ENCODE data around the gene NACC2.

The NACC2 gene

DNA sequence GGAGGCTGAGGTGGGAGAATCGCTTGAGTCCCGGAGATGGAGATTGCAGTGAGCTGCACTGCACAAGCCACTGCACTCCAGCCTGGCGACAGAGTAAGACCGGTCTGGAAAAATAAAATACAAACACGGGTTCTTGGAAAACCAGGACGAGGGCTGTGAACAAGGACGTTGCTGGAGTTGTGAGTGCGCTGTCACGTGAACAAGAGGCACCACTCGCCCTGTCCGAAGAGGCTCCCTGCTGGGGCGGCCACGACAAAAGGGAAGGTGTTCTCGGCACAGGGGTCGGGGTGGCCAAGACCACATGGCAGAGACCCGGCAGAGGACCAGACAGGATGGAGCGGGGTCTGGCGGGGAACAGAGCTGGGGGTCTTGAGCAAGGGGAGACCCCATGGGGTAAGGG, 103.3 kb downstream of the NACC2 start:
- DNase-seq: no peak
- in situ Hi-C loops (cut with MboI; ENCODE audit: low pct_unique_long_range_greater_than_20kb, low sequenced_read_pairs): no loop called here

DNA sequence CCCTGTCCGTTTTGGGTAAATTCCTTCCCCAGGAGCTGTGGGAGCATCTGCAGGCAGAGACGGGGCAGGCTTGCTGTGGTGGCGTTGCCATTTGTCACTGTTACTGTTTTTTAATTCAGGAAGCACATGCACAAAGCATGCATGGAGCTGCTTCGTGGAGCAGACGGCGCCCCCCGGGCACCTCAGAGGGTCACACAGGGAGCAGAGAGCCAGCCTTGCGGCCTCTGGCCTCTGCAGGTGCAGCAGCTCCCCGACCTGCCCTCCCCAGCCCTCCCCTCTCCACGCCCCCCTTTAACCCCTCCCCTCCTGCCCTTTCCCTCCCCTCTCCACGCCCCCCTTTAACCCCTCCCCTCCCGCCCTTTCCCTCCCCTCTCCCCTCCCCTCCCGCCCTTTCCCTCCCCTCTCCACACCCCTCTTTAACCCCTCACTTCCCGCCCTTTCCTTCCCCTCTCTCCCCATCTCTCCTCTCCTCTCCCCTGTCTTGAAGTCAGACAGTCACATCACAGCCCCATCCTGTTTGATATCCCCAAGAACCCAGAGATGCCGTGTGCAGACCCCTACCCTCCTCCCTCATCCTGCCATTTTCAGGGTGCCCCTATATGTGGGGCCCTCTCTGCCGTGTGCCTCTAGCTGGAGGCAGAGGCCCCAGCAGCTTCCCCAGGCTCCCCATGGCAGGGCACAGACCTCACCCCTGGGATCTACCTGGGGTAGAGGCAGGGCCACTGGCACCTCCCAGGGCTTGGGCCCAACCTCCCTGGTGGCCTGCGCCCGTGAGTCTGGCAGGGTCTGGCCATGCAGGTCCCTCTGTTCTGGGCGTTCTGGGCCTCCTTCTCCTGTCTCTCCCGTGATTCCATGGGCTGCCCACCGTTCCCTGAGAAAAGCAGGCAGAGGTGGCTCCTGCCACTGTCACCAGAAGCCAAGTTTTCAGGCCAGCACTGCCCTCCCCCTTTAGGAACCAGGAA, 104.3 kb downstream of the NACC2 start:
- in situ Hi-C loops (cut with MboI; ENCODE audit: low pct_unique_long_range_greater_than_20kb, low sequenced_read_pairs): no loop called here
- DNase-seq: peak; percentile 14

DNA sequence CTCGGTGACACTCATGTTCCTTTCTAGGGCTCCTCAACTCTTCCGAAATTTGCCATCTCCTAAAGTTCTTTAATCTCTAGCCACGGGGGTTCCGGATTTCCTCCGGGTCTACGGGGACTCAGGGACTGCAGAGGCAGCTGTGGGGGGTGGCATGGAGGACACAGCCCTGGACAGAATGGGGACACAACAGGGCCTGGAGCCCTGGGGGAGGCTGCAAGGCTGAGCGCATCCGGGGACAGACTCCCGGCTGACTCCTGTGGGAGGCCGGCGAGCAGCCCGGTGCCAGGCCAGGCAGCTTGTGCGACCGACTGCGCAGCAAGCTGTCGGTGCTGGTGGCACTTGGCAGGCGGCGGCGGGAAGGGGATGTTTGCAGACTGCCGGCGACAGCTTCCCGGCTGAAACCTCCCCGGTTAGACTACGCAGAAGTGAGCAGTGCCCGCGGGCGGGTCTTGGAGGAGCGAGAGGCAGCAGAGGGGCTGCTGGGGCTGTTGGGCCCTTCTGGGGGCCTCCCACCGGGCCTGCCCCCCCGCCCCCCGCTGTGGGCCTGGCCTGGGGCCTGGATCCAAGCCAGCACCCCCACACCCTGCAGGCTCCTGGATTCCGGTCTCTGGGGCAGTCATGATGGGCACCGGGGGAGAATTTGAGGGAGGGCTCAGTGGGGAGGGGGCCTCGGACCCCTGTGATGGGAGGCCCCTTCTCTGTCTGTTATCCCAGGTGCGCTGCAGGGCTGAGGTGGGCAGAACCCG, 105.2 kb downstream of the NACC2 start:
- in situ Hi-C loops (cut with MboI; ENCODE audit: low pct_unique_long_range_greater_than_20kb, low sequenced_read_pairs): no loop called here
- DNase-seq: no peak

DNA sequence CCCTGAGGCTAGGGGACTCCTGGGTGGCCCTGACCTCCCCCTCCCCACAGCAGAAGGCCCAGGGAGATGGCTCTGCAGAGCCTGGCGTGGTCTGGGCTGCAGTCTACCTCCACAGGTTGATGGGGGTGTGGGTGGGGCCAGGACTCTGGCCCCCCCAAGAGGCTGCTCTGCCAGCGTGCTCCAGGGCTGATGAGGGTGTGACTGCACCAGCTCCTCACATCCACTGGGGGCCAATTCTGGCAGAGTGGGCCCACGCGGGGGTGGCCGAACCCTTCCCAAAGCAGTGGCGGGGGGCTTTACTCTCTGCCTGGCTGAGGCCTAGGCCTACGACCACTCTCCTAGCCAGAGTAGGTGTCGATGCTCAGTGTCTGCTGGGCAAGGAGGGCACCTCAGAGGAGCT, 105.9 kb downstream of the NACC2 start:
- no peak for DNase-seq
- in situ Hi-C loops (cut with MboI; ENCODE audit: low pct_unique_long_range_greater_than_20kb, low sequenced_read_pairs): no loop called here

DNA sequence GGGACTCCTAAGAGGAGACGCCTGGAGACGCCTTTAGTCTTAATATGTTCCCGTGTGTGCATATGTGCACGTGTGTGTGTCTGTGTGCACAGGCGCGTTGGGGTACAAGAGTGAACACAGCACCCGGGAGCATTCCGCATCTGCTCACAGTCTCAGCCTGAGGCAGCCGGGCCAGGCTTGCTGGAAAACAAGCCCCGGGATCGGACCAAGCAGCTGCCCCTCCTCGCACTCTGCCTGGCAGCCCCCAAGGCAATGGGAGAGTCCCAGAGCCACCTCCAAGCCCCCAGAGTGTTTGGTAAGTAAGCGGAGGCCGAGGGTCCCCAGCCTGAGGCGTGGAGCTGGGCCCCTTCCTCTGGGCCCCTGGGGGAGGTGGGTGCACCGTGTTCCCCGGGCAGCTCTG, 106.6 kb downstream of the NACC2 start:
- DNase-seq: no peak
- in situ Hi-C loops (cut with MboI; ENCODE audit: low pct_unique_long_range_greater_than_20kb, low sequenced_read_pairs): no loop called here

DNA sequence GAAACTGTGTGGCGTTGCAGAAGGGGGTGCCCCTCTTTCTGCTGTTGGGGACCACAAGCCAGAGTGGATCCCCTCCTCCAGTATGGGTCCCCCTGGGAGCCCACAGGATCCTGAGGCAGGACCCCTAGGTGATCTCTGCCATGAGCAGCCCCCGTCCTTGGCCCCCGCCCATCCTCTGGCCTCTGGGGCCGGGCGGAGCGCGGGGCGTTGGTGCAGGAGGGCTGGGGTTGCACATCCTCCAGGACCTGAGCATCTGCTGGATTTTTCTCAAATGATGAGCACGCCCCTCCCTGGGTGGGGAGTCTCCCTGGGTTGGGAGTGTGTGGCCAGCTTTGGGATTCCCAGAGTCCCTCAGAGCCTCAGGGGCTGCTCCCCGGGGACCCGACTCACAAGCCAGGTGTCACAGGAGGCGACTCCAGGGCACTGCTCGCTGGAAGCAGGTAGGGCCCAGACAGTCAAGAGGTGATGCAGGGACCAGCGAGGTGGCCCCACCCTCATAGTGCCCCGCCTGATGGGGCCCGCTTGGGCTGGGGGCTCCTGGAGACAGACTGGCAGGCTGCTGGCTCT, 107.2 kb downstream of the NACC2 start:
- in situ Hi-C loops (cut with MboI; ENCODE audit: low pct_unique_long_range_greater_than_20kb, low sequenced_read_pairs): no loop called here
- DNase-seq: no peak

DNA sequence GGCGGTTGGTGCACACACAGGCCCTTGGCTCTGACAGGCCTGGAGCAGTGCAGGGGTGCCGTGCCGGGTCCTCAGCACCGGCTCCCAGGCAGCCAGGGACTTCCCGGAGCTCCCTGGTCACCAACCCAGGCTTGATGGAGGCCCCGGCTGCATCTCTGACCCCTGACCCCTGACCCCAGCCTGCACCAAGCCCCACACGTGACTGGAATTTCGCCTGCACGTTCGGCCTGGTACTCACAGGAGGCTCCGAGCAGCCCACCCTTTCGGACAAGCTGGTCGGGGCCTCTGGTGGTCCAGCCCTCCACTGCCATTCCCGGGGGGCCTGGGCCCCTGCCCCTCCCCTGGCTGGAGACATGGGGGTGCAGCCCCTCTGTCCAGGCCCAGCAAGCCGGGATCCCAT, 108.5 kb downstream of the NACC2 start:
- no peak for DNase-seq
- in situ Hi-C loops (cut with MboI; ENCODE audit: low pct_unique_long_range_greater_than_20kb, low sequenced_read_pairs): no loop called here

DNA sequence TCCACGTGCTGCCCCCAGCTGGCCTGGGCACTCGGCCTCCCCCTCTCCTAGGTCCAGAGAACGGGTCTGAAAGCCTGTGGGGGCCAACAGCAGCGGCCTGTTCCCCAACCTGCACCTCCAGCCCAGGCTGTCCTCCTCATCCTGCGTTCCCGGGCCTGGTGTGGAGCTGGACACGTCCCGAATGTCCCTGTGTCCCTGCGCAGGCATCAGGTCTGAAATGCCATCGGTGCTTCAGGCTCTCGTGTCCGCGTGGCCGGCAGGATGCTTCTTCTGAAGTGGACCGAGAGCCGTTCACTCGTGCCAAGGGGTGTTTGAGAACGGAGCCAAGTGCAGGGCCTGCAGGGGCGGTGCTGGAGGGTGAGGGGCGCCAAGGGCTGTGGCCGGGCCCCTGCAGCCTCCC, 109.2 kb downstream of the NACC2 start:
- DNase-seq: no peak
- in situ Hi-C loops (cut with MboI; ENCODE audit: low pct_unique_long_range_greater_than_20kb, low sequenced_read_pairs): no loop called here

DNA sequence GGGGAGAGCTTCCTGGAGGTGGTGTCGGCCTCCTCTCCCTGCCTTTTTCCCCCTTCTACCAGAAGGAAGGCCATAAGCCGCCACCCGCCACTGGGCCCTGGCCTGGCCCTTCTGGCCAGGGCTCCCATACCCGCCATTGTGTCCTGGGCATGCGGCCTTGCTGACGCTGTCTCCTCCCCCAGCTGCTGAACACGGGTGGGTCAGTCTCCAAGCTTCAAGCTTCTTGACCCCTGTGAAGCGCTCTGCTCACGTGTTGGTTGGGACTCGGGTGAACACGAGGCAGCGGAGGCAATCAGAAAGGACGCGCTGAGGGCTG, 109.7 kb downstream of the NACC2 start:
- no peak for DNase-seq
- in situ Hi-C loops (cut with MboI; ENCODE audit: low pct_unique_long_range_greater_than_20kb, low sequenced_read_pairs): no loop called here

DNA sequence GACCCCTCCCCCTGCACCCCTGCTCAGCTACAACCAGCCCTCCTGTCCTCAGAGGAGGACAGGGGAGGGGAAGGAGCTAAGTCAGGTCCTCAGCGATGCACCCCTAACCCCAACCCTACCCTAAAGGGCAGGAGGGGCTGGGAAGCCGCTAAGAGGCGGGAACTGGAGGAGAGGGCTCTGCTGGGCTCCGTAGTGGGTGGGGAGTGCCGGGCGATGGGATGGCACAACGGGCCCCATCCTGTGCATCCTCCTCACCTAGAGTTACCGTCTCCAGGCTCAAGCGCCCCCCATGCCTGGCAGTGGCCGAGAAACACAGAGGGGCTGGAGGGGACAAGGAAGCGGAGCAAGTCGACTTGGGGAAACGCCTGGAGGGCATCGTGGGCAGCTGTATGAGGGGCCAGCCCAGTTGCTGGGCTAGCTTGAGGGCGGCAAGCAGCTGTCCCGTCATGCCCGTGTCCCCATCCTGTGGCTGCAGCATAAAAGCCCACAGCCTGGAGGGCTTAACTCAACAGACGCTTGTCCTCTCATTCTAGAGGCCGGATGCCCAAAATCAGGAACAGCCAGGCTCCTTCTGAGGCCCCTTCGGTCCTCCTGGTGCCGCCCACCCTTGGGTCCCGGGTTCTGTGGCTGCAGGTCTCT, 110.9 kb downstream of the NACC2 start:
- no peak for DNase-seq
- in situ Hi-C loops (cut with MboI; ENCODE audit: low pct_unique_long_range_greater_than_20kb, low sequenced_read_pairs): no loop called here

DNA sequence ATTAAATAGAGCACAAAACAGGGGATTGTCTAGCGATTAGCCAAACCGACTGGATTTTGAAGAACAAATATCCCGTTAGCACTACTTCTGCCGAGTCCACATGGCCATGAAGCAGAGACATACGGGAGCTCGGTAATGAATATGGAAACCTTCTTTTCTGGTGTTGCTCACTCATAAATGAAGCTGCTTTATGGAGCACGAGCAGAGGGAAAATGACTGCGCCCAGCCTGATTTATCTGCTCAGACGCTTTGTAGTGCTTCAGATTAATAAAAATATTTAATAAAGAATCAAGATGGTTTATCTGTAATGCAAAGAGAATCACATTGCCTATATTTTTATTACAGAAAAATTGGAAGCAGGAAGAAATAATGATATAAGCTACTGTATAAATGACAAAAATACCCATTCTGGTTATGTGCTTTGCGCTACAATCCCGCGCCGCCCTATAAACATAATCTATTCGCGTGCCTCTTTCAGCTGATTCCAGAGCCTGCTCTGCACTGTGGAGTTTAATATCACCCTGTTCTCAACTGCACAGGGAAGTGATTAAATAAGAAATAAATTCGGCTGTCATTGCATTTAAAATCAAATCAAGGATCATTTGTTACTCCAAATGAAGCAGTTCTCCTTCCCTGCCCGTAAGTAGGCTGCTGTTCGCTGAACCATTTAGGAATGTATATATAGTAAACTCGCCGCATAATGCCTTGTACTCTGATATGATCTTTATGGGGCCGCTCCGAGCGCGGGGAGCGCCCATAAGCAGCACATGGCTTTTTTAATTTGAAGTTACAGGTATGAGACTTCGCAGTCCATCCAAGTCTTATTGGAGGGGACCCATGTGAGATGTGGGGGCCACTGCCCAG, 111.6 kb downstream of the NACC2 start:
- DNase-seq: peak; percentile 12
- in situ Hi-C loops (cut with MboI; ENCODE audit: low pct_unique_long_range_greater_than_20kb, low sequenced_read_pairs): no loop called here

DNA sequence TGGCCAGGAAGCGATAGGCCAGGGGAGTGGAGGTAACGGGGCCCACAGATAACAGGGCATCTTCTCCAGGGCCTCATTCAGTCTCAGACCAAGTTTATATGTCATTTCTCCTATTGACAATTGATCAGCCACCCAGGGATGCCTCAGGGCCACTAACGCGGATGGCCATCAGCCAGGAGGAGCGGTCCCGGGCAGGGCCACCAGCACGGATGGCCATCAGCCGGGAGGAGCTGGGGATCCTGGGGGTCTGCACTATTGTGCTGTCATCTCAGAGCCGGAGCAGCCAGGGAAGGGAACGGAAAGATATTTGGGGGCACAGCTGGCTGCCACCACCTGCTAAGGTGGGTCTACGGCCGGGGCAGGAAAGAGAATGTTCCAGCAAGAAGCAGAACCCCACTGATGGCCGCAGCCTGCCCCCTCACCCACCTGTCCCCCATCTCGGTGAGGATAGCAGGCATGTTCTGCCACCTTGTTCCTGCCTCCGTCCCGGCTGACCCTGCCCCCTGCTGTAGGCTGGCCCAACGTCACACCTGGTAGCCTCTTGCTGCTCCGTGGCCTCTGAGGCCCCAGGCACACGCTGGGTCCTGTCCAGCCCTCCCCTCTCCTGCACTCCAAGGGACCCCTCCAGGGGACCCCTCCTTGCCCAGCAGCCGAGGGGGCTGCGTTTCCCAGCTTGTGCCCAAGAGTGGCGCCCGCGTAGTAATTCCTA, 112.4 kb downstream of the NACC2 start:
- in situ Hi-C loops (cut with MboI; ENCODE audit: low pct_unique_long_range_greater_than_20kb, low sequenced_read_pairs): no loop called here
- DNase-seq: no peak

DNA sequence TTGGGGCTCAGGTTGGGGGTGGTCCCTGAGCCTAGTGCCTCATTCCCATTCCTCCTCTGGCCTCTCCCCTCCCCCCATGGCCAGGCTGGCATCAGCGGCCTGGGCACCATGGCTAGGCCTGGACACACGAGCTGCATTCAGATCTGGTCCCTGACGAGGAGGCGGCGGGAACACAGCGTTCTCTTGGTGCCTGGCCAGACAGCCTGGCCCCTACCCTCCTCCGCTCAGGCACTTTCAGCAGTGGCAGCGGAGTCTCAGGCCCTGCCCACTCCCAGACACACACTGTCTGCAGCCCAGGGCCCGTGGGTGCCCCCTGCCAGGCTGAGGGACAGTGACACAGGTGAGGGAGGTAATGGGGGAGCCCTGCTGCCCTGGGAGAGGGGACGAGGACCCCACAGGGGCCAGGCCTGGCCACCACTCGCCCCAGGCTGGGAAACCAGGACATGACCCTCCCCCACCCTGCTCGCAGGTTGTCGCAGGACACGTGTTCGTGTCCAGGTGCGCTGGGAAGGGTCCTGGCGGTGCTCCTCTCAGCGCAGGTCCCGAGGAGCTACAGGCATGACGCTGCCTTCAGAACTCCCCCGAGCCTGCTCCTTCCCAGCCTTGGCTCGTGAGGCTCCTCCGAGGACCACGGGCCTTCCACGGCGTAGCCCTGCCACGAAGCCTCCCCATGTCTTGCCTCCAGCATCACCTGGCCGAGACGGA, 114.0 kb downstream of the NACC2 start:
- in situ Hi-C loops (cut with MboI; ENCODE audit: low pct_unique_long_range_greater_than_20kb, low sequenced_read_pairs): no loop called here

DNA sequence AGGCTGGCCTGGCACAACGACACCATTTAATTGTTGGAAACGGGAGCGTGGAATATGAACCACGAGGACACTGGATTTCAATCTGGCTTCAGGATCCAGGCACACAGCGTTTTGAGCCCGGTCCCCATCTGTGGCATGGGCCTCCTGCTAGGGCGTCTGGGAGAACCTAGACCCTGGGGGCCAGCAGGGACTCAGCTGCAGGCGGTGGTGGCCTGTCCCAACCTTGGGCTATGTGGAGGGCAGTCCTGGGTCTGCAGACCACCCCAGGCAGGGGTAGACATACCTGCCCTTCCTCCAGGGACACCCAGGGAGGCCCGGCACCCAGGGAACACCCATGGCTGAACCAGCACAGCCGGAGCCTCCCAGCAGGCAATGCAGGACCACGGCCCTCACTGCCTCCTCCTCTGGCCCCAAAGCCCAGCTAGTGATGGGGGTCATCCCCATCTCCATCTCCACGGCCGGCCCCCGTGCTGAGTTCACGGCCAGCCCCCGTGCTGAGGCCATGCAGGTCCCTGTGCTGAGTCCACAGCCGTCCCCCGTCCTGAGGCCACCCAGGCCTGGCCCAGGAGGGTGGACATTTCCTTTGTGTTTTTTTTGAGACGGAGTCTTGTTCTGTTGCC, 115.4 kb downstream of the NACC2 start:
- in situ Hi-C loops (cut with MboI; ENCODE audit: low pct_unique_long_range_greater_than_20kb, low sequenced_read_pairs): no loop called here
- no peak for DNase-seq

More for the DNA sequence above, 114.0 kb downstream of the NACC2 start:
- DNase-seq: no peak

DNA sequence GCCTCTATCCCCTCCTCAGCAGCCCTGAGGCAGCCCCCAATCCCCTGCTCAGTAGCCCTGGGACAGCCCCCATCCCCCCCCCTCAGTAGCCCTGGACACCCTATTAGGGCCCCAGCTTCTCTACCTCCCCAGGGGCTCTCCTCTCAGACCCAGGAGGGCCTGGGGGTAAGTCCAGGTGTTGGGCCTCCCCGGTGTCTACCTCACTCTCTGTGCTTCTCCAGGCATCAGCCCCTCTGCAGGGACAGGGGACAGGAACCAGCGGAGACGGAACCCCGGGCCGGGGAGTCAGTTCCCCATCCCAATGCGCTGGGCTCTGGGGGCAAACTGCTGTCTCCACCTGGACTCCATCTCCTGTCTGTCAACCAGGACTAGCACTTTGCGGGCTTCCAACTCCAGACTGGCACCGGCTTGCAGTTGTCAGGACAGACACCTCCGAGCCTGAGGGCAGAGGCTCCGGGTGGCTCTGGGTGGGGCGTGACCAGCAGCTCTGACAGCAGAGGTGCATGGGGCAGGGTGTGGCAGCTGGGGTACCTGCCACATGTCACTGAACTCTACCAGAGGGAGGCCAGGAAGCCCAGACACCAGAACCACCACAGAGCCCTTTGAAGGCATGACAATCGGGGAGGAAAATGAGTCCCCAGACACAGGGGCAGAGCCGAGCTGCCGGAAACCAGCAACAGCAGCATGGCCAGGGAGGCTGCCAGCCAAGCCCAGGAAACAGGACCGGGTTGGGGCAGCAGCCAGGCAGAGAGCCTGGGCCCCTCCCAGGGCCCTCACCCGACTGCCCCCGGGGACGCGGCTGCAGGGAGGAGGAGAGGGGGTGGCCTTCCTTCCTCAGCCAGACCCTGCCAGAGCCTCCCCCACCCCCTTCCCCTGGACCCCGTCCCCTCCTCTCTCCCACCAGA, 116.2 kb downstream of the NACC2 start:
- DNase-seq: no peak
- in situ Hi-C loops (cut with MboI; ENCODE audit: low pct_unique_long_range_greater_than_20kb, low sequenced_read_pairs): no loop called here

DNA sequence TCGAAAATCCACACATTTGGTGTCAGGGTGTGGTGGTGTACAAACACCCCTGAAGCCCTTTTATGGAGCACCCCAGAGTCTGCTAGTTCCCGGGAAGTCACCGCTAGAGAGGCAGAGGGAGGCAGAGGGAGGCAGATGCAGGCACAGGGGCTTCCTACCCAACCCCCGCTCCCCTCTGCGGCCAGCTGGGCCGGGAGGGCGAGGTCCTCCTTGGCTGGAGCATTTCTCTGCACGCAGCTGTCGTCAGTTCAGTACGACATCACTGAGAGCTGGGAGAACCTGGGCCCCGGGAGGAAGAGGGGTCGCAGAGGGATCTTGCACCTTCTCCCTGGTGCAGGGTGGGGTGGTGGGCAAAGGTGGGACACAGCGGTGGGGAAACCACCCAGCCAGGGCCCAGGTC, 118.1 kb downstream of the NACC2 start:
- no peak for DNase-seq
- in situ Hi-C loops (cut with MboI; ENCODE audit: low pct_unique_long_range_greater_than_20kb, low sequenced_read_pairs): no loop called here

Data from KBM-7 (cell line).